HepG2 (cell line): ENCODE results near the gene TSSK3. TPM values are rescaled to one million over a fixed set of nuclear protein-coding genes. Genes with fewer than 3 reads are reported as not detected.

Experiments
- ARNTL ChIP-seq: sonication (generic); formaldehyde crosslinking; IDR thresholded peaks from 2 replicates; pipeline ENCODE4 v1.4.0; 2020; ENCODE audit warnings: mild to moderate bottlenecking, missing genetic modification reagents
- BHLHE40 ChIP-seq: IDR thresholded peaks from 2 replicates; pipeline ENCODE4 v1.6.1; 2011; ENCODE audit warnings: low read length, improper control_type of control experiment
- BRD4 ChIP-seq: sonication (generic); formaldehyde crosslinking; IDR thresholded peaks from 2 replicates; pipeline ENCODE4 v1.4.0; 2020; ENCODE audit warnings: missing genetic modification reagents
- CREM ChIP-seq, 2 experiments: sonication (generic) in 1 of 2; formaldehyde crosslinking in 1 of 2; IDR thresholded peaks; 2 replicates each; pipeline versions ENCODE4 v1.4.0 to v1.6.1; 2016 to 2020; ENCODE audit warnings: antibody characterized with exemption in 1 of 2, mild to moderate bottlenecking in 1 of 2, missing genetic modification reagents in 1 of 2
- HCFC1 ChIP-seq: fragments of 150-350 bp; IDR thresholded peaks from 2 replicates; pipeline ENCODE4 v1.6.1; 2014; ENCODE audit warnings: low read depth, low read length
- HOXA9 ChIP-seq: sonication (generic); formaldehyde crosslinking; IDR thresholded peaks from 2 replicates; pipeline ENCODE4 v1.8.1; 2022; ENCODE audit warnings: missing genetic modification reagents, mild to moderate bottlenecking, moderate library complexity, borderline replicate concordance
- HOXD1 ChIP-seq: sonication (generic); formaldehyde crosslinking; IDR thresholded peaks from 2 replicates; pipeline ENCODE4 v1.5.0; 2020; ENCODE audit warnings: missing genetic modification reagents
- KAT8 ChIP-seq: IDR thresholded peaks from 2 replicates; pipeline ENCODE4 v1.6.1; 2016; ENCODE audit warnings: missing genetic modification reagents, missing compliant biosample characterization
- MAFK ChIP-seq, 2 experiments: IDR thresholded peaks in 1 of 2; conservative IDR thresholded peaks in 1 of 2; 2 replicates each; pipeline ENCODE4 v1.6.1; 2011; ENCODE audit warnings: improper control_type of control experiment in 2 of 2, low read length in 2 of 2
- MIXL1 ChIP-seq: IDR thresholded peaks from 2 replicates; pipeline ENCODE4 v1.6.1; 2016
- NFYC ChIP-seq: IDR thresholded peaks from 2 replicates; pipeline ENCODE4 v1.6.1; 2016; ENCODE audit warnings: missing genetic modification reagents, missing compliant biosample characterization
- NR2F6 ChIP-seq, 2 experiments: IDR thresholded peaks; 2 replicates each; pipeline ENCODE4 v1.6.1; 2016; ENCODE audit warnings: antibody characterized with exemption in 1 of 2, mild to moderate bottlenecking in 1 of 2
- ONECUT2 ChIP-seq: sonication (generic); formaldehyde crosslinking; IDR thresholded peaks from 2 replicates; pipeline ENCODE4 v1.4.0; 2020; ENCODE audit warnings: missing genetic modification reagents
- ZFP36L1 ChIP-seq: sonication (generic); formaldehyde crosslinking; IDR thresholded peaks from 2 replicates; pipeline ENCODE4 v1.8.0; 2022; ENCODE audit warnings: mild to moderate bottlenecking, missing genetic modification reagents, moderate library complexity
- ZNF747 ChIP-seq: sonication (generic); formaldehyde crosslinking; IDR thresholded peaks from 2 replicates; pipeline ENCODE4 v1.8.1; 2023; ENCODE audit warnings: missing genetic modification reagents, mild to moderate bottlenecking, borderline replicate concordance
- ZNF749 ChIP-seq: sonication (generic); formaldehyde crosslinking; IDR thresholded peaks from 2 replicates; pipeline ENCODE4 v1.8.0; 2022; ENCODE audit warnings: mild to moderate bottlenecking, missing genetic modification reagents, moderate library complexity, borderline replicate concordance
- polyA plus RNA-seq, 8 experiments: library from polyadenylated mRNA; depleted of rRNA in 3 of 8; stranded (reverse) in 7 of 8; unstranded in 1 of 8; fragments of >200 nt; fragmentation: Illumina TruSeq in 4 of 8; extraction: Trizol in 4 of 8; gene quantifications; 2 replicates each; pipeline versions ENCODE4 v1.2.1 to v1.2.3, GENCODE V29; 2011 to 2016; ENCODE audit warnings: low read depth in 4 of 8, missing spikeins in 1 of 8, mixed read lengths in 1 of 8; ENCODE audit not compliant: insufficient read depth in 1 of 8
- total RNA-seq, 5 experiments: library from RNA; depleted of rRNA; stranded (reverse); fragments of >200 nt; fragmentation: Illumina TruSeq; extraction: Trizol; gene quantifications; 2 replicates each; pipeline ENCODE4 v1.2.3, GENCODE V29; 2016; ENCODE audit warnings: low read depth in 1 of 5
- TF ChIP-seq, protein P1 (sequence below): sonication (generic); formaldehyde crosslinking; IDR thresholded peaks from 2 replicates; pipeline ENCODE4 v1.4.0; 2020; ENCODE audit warnings: missing genetic modification reagents, borderline replicate concordance
- TF ChIP-seq, protein P2 (sequence below): sonication (generic); formaldehyde crosslinking; IDR thresholded peaks from 2 replicates; pipeline ENCODE4 v1.5.1; 2020; ENCODE audit warnings: missing genetic modification reagents, mild to moderate bottlenecking, borderline replicate concordance
- TF ChIP-seq, protein P3 (sequence below): sonication (generic); IDR thresholded peaks from 2 replicates; pipeline ENCODE4 v1.6.1; 2016; ENCODE audit warnings: low read depth, borderline replicate concordance
- TF ChIP-seq, protein P4 (sequence below): sonication (generic); formaldehyde crosslinking; IDR thresholded peaks from 2 replicates; pipeline ENCODE4 v1.5.0; 2020; ENCODE audit warnings: mild to moderate bottlenecking, missing genetic modification reagents, borderline replicate concordance

TSSK3 gene
- total and polyA plus RNA-seq, 2 of the 13 experiments (the other 11 are each of a cell fraction or from before 2014, with no cell fraction given): 1.0 to 1.1 TPM

DNA sequence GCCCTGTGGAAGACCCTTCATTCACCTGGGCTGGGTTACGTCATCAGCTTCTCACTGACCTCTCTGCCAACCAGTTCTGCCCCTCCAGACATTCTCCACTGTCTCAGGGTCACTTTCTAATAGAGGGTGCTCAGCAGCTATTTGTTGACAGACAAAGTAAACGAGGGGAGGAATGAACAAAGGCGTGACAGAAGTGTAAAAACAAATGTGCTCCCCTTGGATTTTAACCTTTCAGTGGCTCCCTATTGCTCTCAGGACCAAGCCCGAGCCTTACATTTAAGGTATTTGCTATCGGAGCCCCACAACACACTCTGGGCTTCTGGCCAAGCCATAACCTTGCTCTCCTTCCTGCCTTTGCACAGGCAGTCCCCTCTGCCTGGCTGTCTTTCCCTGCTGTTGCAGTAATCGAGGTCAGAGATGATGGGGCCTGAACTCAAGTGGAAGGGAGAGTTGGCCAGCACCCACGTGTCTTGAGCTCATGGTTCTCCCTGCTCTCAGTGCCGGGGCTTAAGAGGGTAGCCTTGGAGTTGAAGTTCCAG, 17.0 kb upstream of the TSSK3 start (continued):
- TF ChIP-seq KAT8 (CRISPR knock-in tag): no peak; the same call in 1 of the 2 replicates
- TF ChIP-seq, protein P1, sequence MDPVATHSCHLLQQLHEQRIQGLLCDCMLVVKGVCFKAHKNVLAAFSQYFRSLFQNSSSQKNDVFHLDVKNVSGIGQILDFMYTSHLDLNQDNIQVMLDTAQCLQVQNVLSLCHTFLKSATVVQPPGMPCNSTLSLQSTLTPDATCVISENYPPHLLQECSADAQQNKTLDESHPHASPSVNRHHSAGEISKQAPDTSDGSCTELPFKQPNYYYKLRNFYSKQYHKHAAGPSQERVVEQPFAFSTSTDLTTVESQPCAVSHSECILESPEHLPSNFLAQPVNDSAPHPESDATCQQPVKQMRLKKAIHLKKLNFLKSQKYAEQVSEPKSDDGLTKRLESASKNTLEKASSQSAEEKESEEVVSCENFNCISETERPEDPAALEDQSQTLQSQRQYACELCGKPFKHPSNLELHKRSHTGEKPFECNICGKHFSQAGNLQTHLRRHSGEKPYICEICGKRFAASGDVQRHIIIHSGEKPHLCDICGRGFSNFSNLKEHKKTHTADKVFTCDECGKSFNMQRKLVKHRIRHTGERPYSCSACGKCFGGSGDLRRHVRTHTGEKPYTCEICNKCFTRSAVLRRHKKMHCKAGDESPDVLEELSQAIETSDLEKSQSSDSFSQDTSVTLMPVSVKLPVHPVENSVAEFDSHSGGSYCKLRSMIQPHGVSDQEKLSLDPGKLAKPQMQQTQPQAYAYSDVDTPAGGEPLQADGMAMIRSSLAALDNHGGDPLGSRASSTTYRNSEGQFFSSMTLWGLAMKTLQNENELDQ (CRISPR knock-in tag): no peak
- TF ChIP-seq, protein P2, sequence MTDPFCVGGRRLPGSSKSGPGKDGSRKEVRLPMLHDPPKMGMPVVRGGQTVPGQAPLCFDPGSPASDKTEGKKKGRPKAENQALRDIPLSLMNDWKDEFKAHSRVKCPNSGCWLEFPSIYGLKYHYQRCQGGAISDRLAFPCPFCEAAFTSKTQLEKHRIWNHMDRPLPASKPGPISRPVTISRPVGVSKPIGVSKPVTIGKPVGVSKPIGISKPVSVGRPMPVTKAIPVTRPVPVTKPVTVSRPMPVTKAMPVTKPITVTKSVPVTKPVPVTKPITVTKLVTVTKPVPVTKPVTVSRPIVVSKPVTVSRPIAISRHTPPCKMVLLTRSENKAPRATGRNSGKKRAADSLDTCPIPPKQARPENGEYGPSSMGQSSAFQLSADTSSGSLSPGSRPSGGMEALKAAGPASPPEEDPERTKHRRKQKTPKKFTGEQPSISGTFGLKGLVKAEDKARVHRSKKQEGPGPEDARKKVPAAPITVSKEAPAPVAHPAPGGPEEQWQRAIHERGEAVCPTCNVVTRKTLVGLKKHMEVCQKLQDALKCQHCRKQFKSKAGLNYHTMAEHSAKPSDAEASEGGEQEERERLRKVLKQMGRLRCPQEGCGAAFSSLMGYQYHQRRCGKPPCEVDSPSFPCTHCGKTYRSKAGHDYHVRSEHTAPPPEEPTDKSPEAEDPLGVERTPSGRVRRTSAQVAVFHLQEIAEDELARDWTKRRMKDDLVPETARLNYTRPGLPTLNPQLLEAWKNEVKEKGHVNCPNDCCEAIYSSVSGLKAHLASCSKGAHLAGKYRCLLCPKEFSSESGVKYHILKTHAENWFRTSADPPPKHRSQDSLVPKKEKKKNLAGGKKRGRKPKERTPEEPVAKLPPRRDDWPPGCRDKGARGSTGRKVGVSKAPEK: no peak
- 0 out of 2 replicates have a peak, but pooled peaks have one; percentile 16 for TF ChIP-seq ARNTL
- TF ChIP-seq ZFP36L1 (CRISPR knock-in tag): no peak
- TF ChIP-seq ONECUT2 (CRISPR knock-in tag): no peak
- no peak for TF ChIP-seq ZNF749 (CRISPR knock-in tag)
- peak; percentile 50 for TF ChIP-seq CREM (IDR thresholded peaks at IDR 0.05)
- TF ChIP-seq CREM (CRISPR knock-in tag; IDR thresholded peaks at IDR 0.05): no peak
- no peak for TF ChIP-seq NFYC (CRISPR knock-in tag)
- no peak for TF ChIP-seq ZNF747
- TF ChIP-seq MIXL1 (CRISPR knock-in tag): no peak
- TF ChIP-seq HOXA9 (CRISPR knock-in tag): no peak
- no peak for TF ChIP-seq BHLHE40
- no peak for TF ChIP-seq HCFC1
- TF ChIP-seq HOXD1 (CRISPR knock-in tag): 0 out of 2 replicates have a peak, but pooled peaks have one; percentile 35
- TF ChIP-seq NR2F6 (IDR thresholded peaks at IDR 0.05): no peak; the same call in 1 of the 2 replicates
- 0 out of 2 replicates have a peak, but pooled peaks have one; percentile 51 for TF ChIP-seq NR2F6 (CRISPR knock-in tag; IDR thresholded peaks at IDR 0.05)
- TF ChIP-seq MAFK (conservative IDR thresholded peaks at IDR 0.05 in 1 of 2, IDR thresholded peaks at IDR 0.05 in 1 of 2; ENCODE audit: low read length in 2 of 2): no peak
- TF ChIP-seq BRD4 (CRISPR knock-in tag): 0 out of 2 replicates have a peak, but pooled peaks have one; percentile 29
- TF ChIP-seq, protein P3, sequence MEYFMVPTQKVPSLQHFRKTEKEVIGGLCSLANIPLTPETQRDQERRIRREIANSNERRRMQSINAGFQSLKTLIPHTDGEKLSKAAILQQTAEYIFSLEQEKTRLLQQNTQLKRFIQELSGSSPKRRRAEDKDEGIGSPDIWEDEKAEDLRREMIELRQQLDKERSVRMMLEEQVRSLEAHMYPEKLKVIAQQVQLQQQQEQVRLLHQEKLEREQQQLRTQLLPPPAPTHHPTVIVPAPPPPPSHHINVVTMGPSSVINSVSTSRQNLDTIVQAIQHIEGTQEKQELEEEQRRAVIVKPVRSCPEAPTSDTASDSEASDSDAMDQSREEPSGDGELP: peak; percentile 24; the same call in 1 of the 2 replicates
- TF ChIP-seq, protein P4, sequence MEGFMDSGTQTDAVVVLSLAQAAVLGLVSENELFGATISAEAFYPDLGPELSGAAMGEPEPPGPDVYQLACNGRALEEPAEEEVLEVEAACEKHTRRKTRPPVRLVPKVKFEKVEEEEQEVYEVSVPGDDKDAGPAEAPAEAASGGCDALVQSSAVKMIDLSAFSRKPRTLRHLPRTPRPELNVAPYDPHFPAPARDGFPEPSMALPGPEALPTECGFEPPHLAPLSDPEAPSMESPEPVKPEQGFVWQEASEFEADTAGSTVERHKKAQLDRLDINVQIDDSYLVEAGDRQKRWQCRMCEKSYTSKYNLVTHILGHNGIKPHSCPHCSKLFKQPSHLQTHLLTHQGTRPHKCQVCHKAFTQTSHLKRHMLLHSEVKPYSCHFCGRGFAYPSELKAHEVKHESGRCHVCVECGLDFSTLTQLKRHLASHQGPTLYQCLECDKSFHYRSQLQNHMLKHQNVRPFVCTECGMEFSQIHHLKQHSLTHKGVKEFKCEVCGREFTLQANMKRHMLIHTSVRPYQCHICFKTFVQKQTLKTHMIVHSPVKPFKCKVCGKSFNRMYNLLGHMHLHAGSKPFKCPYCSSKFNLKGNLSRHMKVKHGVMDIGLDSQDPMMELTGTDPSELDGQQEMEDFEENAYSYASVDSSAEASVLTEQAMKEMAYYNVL (CRISPR knock-in tag): peak; percentile 98
